HEK293 (cell line): Measurements from ENCODE around the gene CYP27B1.

Source experiments
- AEBP2 ChIP-seq: fragments of 450-650 bp; formaldehyde crosslinking; IDR thresholded peaks from 2 replicates; pipeline ENCODE4 v1.5.1; 2016; ENCODE audit warnings: missing biosample characterization, missing genetic modification characterization, borderline replicate concordance
- HOXD13 ChIP-seq: sonication (generic); formaldehyde crosslinking; IDR thresholded peaks from 2 replicates; pipeline ENCODE4 v1.8.0; 2022; ENCODE audit warnings: missing genetic modification reagents, borderline replicate concordance
- IKZF3 ChIP-seq: fragments of 450-650 bp; IDR thresholded peaks from 2 replicates; pipeline ENCODE4 v1.5.0; 2018; ENCODE audit warnings: missing biosample characterization, mild to moderate bottlenecking, missing genetic modification characterization, moderate library complexity
- KLF10 ChIP-seq: fragments of 450-650 bp; IDR thresholded peaks from 2 replicates; pipeline ENCODE4 v1.5.1; 2018; ENCODE audit warnings: missing biosample characterization, mild to moderate bottlenecking, missing genetic modification characterization
- MEIS1 ChIP-seq: sonication (generic); formaldehyde crosslinking; IDR thresholded peaks from 2 replicates; pipeline ENCODE4 v1.8.1; 2022; ENCODE audit warnings: missing genetic modification reagents, mild to moderate bottlenecking, borderline replicate concordance
- SALL2 ChIP-seq: fragments of 450-650 bp; formaldehyde crosslinking; IDR thresholded peaks from 2 replicates; pipeline ENCODE4 v1.5.0; 2017; ENCODE audit warnings: missing biosample characterization, mild to moderate bottlenecking, missing genetic modification characterization, borderline replicate concordance
- ZBTB21 ChIP-seq: fragments of 450-650 bp; formaldehyde crosslinking; IDR thresholded peaks from 2 replicates; pipeline ENCODE4 v1.5.1; 2017; ENCODE audit warnings: missing biosample characterization, missing genetic modification characterization
- ZBTB44 ChIP-seq: fragments of 450-650 bp; IDR thresholded peaks from 2 replicates; pipeline ENCODE4 v1.5.1; 2018; ENCODE audit warnings: missing biosample characterization, mild to moderate bottlenecking, missing genetic modification characterization
- ZBTB49 ChIP-seq: fragments of 450-650 bp; formaldehyde crosslinking; IDR thresholded peaks from 2 replicates; pipeline ENCODE4 v1.5.1; 2016; ENCODE audit warnings: missing biosample characterization, missing genetic modification characterization, low read depth
- ZFP3 ChIP-seq: fragments of 450-650 bp; formaldehyde crosslinking; IDR thresholded peaks from 2 replicates; pipeline ENCODE4 v1.5.1; 2016; ENCODE audit warnings: low read depth, missing biosample characterization, missing genetic modification characterization
- ZNF112 ChIP-seq: fragments of 450-650 bp; formaldehyde crosslinking; IDR thresholded peaks from 2 replicates; pipeline ENCODE4 v1.5.0; 2017; ENCODE audit warnings: missing biosample characterization, missing genetic modification characterization
- ZNF121 ChIP-seq: fragments of 450-650 bp; formaldehyde crosslinking; IDR thresholded peaks from 2 replicates; pipeline ENCODE4 v1.5.1; 2016; ENCODE audit warnings: missing biosample characterization, missing genetic modification characterization
- ZNF138 ChIP-seq: fragments of 450-650 bp; formaldehyde crosslinking; IDR thresholded peaks from 2 replicates; pipeline ENCODE4 v1.5.1; 2016; ENCODE audit warnings: missing biosample characterization, missing genetic modification characterization, borderline replicate concordance
- ZNF148 ChIP-seq: fragments of 450-650 bp; formaldehyde crosslinking; IDR thresholded peaks from 2 replicates; pipeline ENCODE4 v1.5.0; 2017; ENCODE audit warnings: missing biosample characterization, missing genetic modification characterization, borderline replicate concordance
- ZNF175 ChIP-seq: fragments of 450-650 bp; formaldehyde crosslinking; IDR thresholded peaks from 2 replicates; pipeline ENCODE4 v1.5.1; 2016; ENCODE audit warnings: missing biosample characterization, missing genetic modification characterization
- ZNF214 ChIP-seq: fragments of 450-650 bp; formaldehyde crosslinking; IDR thresholded peaks from 2 replicates; pipeline ENCODE4 v1.5.1; 2017; ENCODE audit warnings: missing biosample characterization, mild to moderate bottlenecking, missing genetic modification characterization, borderline replicate concordance
- ZNF37A ChIP-seq: fragments of 450-650 bp; IDR thresholded peaks from 2 replicates; pipeline ENCODE4 v1.5.1; 2018; ENCODE audit warnings: missing biosample characterization, missing genetic modification characterization
- ZNF394 ChIP-seq: fragments of 450-650 bp; formaldehyde crosslinking; IDR thresholded peaks from 2 replicates; pipeline ENCODE4 v1.5.1; 2016; ENCODE audit warnings: missing biosample characterization, missing genetic modification characterization, mild to moderate bottlenecking, moderate library complexity, borderline replicate concordance
- ZNF433 ChIP-seq: fragments of 450-650 bp; formaldehyde crosslinking; IDR thresholded peaks from 2 replicates; pipeline ENCODE4 v1.5.1; 2016; ENCODE audit warnings: missing biosample characterization, missing genetic modification characterization, low read depth
- ZNF513 ChIP-seq: fragments of 450-650 bp; IDR thresholded peaks from 2 replicates; pipeline ENCODE4 v1.5.1; 2018; ENCODE audit warnings: missing biosample characterization, missing genetic modification characterization
- ZNF521 ChIP-seq: fragments of 450-650 bp; formaldehyde crosslinking; IDR thresholded peaks from 2 replicates; pipeline ENCODE4 v1.5.1; 2017; ENCODE audit warnings: missing biosample characterization, mild to moderate bottlenecking, missing genetic modification characterization
- ZNF585B ChIP-seq: fragments of 450-650 bp; formaldehyde crosslinking; IDR thresholded peaks from 2 replicates; pipeline ENCODE4 v1.5.1; 2016; ENCODE audit warnings: missing biosample characterization, missing genetic modification characterization
- ZNF645 ChIP-seq: fragments of 450-650 bp; formaldehyde crosslinking; IDR thresholded peaks from 2 replicates; pipeline ENCODE4; 2016; ENCODE audit warnings: missing biosample characterization, missing genetic modification characterization
- ZNF670 ChIP-seq: fragments of 450-650 bp; formaldehyde crosslinking; IDR thresholded peaks from 2 replicates; pipeline ENCODE4 v1.5.1; 2016; ENCODE audit warnings: missing biosample characterization, missing genetic modification characterization, low read depth
- ZSCAN18 ChIP-seq: fragments of 450-650 bp; formaldehyde crosslinking; IDR thresholded peaks from 2 replicates; pipeline ENCODE4 v1.5.1; 2016; ENCODE audit warnings: missing biosample characterization, missing genetic modification characterization
- ZSCAN23 ChIP-seq: fragments of 450-650 bp; formaldehyde crosslinking; IDR thresholded peaks from 2 replicates; pipeline ENCODE4 v1.5.1; 2016; ENCODE audit warnings: missing biosample characterization, missing genetic modification characterization

The CYP27B1 gene

GRCh38 chr12:57754411-57755193 lies 12.3 kb downstream of the CYP27B1 start, which contains the start of gene MARCHF9 (continued):
- TF ChIP-seq ZNF121 (tag by site-specific recombination) (no peak), ZNF521 (no peak), ZNF513 (tag by site-specific recombination) (no peak), ZNF433 (tag by site-specific recombination) (no peak), ZNF175 (tag by site-specific recombination) (no peak), ZSCAN23 (tag by site-specific recombination) (no peak), ZBTB21 (peak; percentile 11; the same call in 1 of the 2 replicates), ZNF112 (tag by site-specific recombination) (no peak), IKZF3 (tag by site-specific recombination) (peak; percentile 17; the same call in 1 of the 2 replicates), ZNF645 (tag by site-specific recombination) (no peak; the same call in 1 of the 2 replicates), MEIS1 (CRISPR knock-in tag) (no peak), ZBTB44 (tag by site-specific recombination) (no peak), ZNF670 (no peak), ZBTB49 (tag by site-specific recombination) (no peak), ZSCAN18 (no peak), AEBP2 (tag by site-specific recombination) (no peak), ZNF138 (no peak), HOXD13 (no peak), SALL2 (tag by site-specific recombination) (no peak), ZNF585B (tag by site-specific recombination) (no peak), ZFP3 (tag by site-specific recombination) (no peak), ZNF214 (no peak), ZNF37A (tag by site-specific recombination) (no peak), ZNF148 (tag by site-specific recombination) (no peak), ZNF394 (no peak; the same call in 1 of the 2 replicates), KLF10 (tag by site-specific recombination) (no peak)
